Gastrocnemius medialis (tissue), 4 donors: Measurements from ENCODE around the gene ZCCHC14. TPM values are rescaled to one million over a fixed set of nuclear protein-coding genes. Genes with fewer than 3 reads are reported as not detected.
A peak's percentile ranks its signal among the peaks of the same experiment; 100 is the strongest.
"Not testable (repeated sequence)": the region's sequence is repeated elsewhere in the genome, so short reads cannot be mapped to it uniquely, and the experiment has no call there.

Source experiments
- ATAC-seq, 2 donors: fragments of 150-250 bp; one replicate each; pipeline ENCODE4 v1.9.1; 2016
- DNase-seq, 2 donors: peaks; one replicate each; pipeline ENCODE4 v3.0.0-alpha.2; 2019
- H3K27ac ChIP-seq, 4 donors: fragments of 200-600 bp; sonication (generic); 1 replicate in 1 of 4; 2 replicates in 3 of 4; pipeline ENCODE4 v1.5.1; 2016 to 2018; ENCODE audit warnings: mild to moderate bottlenecking in 2 of 4, moderate library complexity in 1 of 4
- H3K27me3 ChIP-seq, 3 donors: fragments of 200-600 bp; sonication (generic) in 2 of 3; 1 replicate in 1 of 3; 2 replicates in 2 of 3; pipeline versions ENCODE4 v1.5.1 to v1.6.0; 2016 to 2019; ENCODE audit warnings: mild to moderate bottlenecking in 1 of 3, moderate library complexity in 1 of 3
- H3K36me3 ChIP-seq, 2 donors: fragments of 200-600 bp; sonication (generic) in 1 of 2; one replicate each; pipeline ENCODE4 v1.5.1; 2017 to 2018
- H3K4me1 ChIP-seq, 2 donors: fragments of 200-600 bp; sonication (generic) in 1 of 2; one replicate each; pipeline ENCODE4 v1.5.1; 2016 to 2017; ENCODE audit warnings: mild to moderate bottlenecking in 2 of 2
- H3K4me3 ChIP-seq, 4 donors: fragments of 200-600 bp; sonication (generic) in 3 of 4; 1 replicate in 1 of 4; 2 replicates in 3 of 4; pipeline ENCODE4 v1.5.1; 2016 to 2019; ENCODE audit warnings: mild to moderate bottlenecking in 2 of 4
- H3K9me3 ChIP-seq, 3 donors: fragments of 200-600 bp; sonication (generic) in 2 of 3; 1 replicate in 1 of 3; 2 replicates in 2 of 3; pipeline ENCODE4 v1.5.1; 2016 to 2019
- CTCF ChIP-seq, 5 experiments: fragments of 450-650 bp in 3 of 5; fragments of 200-600 bp in 2 of 5; sonication (generic) in 2 of 5; IDR thresholded peaks in 4 of 5; conservative IDR thresholded peaks in 1 of 5; 1 replicate in 4 of 5; 2 replicates in 1 of 5; pipeline ENCODE4 v1.5.1; 2016 to 2019; ENCODE audit warnings: antibody characterized with exemption in 5 of 5, mild to moderate bottlenecking in 3 of 5, moderate library complexity in 3 of 5
- POLR2A ChIP-seq, 2 donors: fragments of 450-650 bp; IDR thresholded peaks; one replicate each; pipeline ENCODE4 v1.6.1; 2017; ENCODE audit warnings: antibody characterized with exemption in 2 of 2, mild to moderate bottlenecking in 2 of 2, moderate library complexity in 2 of 2
- in situ Hi-C, 4 donors: fragments of 200-750 bp; cut with MboI; loops; one replicate each; pipeline versions ENCODE4 v1.15.0 to v1.8.0; 2017; ENCODE audit warnings: low sequenced_read_pairs in 4 of 4
- intact Hi-C: fragments of 100-400 bp; cut with DNase I; formaldehyde crosslinking; loops from one replicate; pipeline ENCODE4 v1.15.1; 2023; ENCODE audit warnings: low total_unique reads
- total RNA-seq, 4 donors: library from RNA; depleted of rRNA; stranded (reverse); fragments of >200 nt; gene quantifications; one replicate each; pipeline versions ENCODE4 v1.1.0 to v1.2.3, GENCODE V29; 2016

ZCCHC14 gene
- total RNA-seq, 4 donors from 2014 or later: 8.9 to 10.7 (median 9.3) TPM

- intact Hi-C loops: no loop called here
- Histone ChIP-seq H3K4me3 (no peak overlapping the region), H3K4me1 (no peaks in the 10 kb centered on the region), H3K27me3 (no peaks in the 10 kb centered on the region), H3K36me3 (no peaks in the 10 kb centered on the region), H3K9me3 (no peaks in the 10 kb centered on the region), H3K27ac (no peak overlapping the region)
- ATAC-seq (no peak), DNase-seq (no peak)
- TF ChIP-seq POLR2A (IDR thresholded peaks at IDR 0.05) (no peak), CTCF (IDR thresholded peaks at IDR 0.05 in 4 of 5, conservative IDR thresholded peaks at IDR 0.05 in 1 of 5) (no peak)
- in situ Hi-C loops: no loop called here
Measured at GRCh38 chr16:87527055-87527724, 34.4 kb upstream of the ZCCHC14 start.

- Histone ChIP-seq H3K36me3 (no peaks in the 10 kb centered on the region), H3K27ac (no peak overlapping the region), H3K9me3 (no peaks in the 10 kb centered on the region), H3K4me3 (no peak overlapping the region), H3K27me3 (no peaks in the 10 kb centered on the region), H3K4me1 (no peaks in the 10 kb centered on the region)
- DNase-seq: no peak
- TF ChIP-seq POLR2A (IDR thresholded peaks at IDR 0.05): no peak
- no peak for TF ChIP-seq CTCF (IDR thresholded peaks at IDR 0.05 in 4 of 5, conservative IDR thresholded peaks at IDR 0.05 in 1 of 5)
- ATAC-seq: no peak
- intact Hi-C loops: no loop called here
- in situ Hi-C loops: no loop called here
Measured at GRCh38 chr16:87526238-87526947, 33.6 kb upstream of the ZCCHC14 start.

GRCh38 chr16:87525352-87525751, 32.5 kb upstream of the ZCCHC14 start:
- Histone ChIP-seq H3K27me3 (no peaks in the 10 kb centered on the region), H3K27ac (no peak overlapping the region), H3K4me1 (no peaks in the 10 kb centered on the region), H3K36me3 (no peaks in the 10 kb centered on the region), H3K4me3 (no peak overlapping the region), H3K9me3 (no peaks in the 10 kb centered on the region)
- intact Hi-C loops (no loop called here), in situ Hi-C loops (no loop called here)
- DNase-seq: no peak
- ATAC-seq: no peak
- no peak for TF ChIP-seq POLR2A (IDR thresholded peaks at IDR 0.05)
- no peak for TF ChIP-seq CTCF (IDR thresholded peaks at IDR 0.05 in 4 of 5, conservative IDR thresholded peaks at IDR 0.05 in 1 of 5)

- intact Hi-C loops: no loop called here
- no peak overlapping the region for H3K4me3 ChIP-seq
- no peak for ATAC-seq
- in situ Hi-C loops: no loop called here
- TF ChIP-seq CTCF (IDR thresholded peaks at IDR 0.05 in 4 of 5, conservative IDR thresholded peaks at IDR 0.05 in 1 of 5) (no peak), POLR2A (IDR thresholded peaks at IDR 0.05) (no peak)
- H3K4me1 ChIP-seq: no peaks in the 10 kb centered on the region
- no peak for DNase-seq
- no peaks in the 10 kb centered on the region for H3K9me3 ChIP-seq
- no peaks in the 10 kb centered on the region for H3K27me3 ChIP-seq
- H3K36me3 ChIP-seq: no peaks in the 10 kb centered on the region
- H3K27ac ChIP-seq: no peak overlapping the region
Measured at GRCh38 chr16:87524407-87524806, 31.6 kb upstream of the ZCCHC14 start.

GRCh38 chr16:87523605-87524004, 30.8 kb upstream of the ZCCHC14 start:
- intact Hi-C loops, H3K9me3 ChIP-seq, DNase-seq, H3K4me3 ChIP-seq, H3K36me3 ChIP-seq, H3K27ac ChIP-seq, H3K4me1 ChIP-seq, ATAC-seq, H3K27me3 ChIP-seq, in situ Hi-C loops: not testable (repeated sequence)

- in situ Hi-C loops: not testable (repeated sequence)
Measured at GRCh38 chr16:87521764-87522163, 28.9 kb upstream of the ZCCHC14 start.

GRCh38 chr16:87519170-87519569, 26.3 kb upstream of the ZCCHC14 start:
- in situ Hi-C loops, ATAC-seq, H3K27me3 ChIP-seq, H3K4me3 ChIP-seq, DNase-seq, H3K36me3 ChIP-seq, H3K9me3 ChIP-seq: not testable (repeated sequence)
- intact Hi-C loops: loop anchor here (2.0 kb wide), 1 partner anchor 54 kb away; no protein-coding TSS in a partner anchor
- peak overlapping the region; percentile 65 to 79 (median 74) for H3K27ac ChIP-seq
- peaks cover 12 to 14% of the 10 kb centered on the region in 2 donors for H3K4me1 ChIP-seq

More at GRCh38 chr16:87521764-87522163, 28.9 kb upstream of the ZCCHC14 start:
- H3K27me3 ChIP-seq, H3K27ac ChIP-seq, intact Hi-C loops, DNase-seq, ATAC-seq, H3K9me3 ChIP-seq, H3K36me3 ChIP-seq, H3K4me3 ChIP-seq: not testable (repeated sequence)
- H3K4me1 ChIP-seq: peaks cover 12 to 14% of the 10 kb centered on the region in 2 donors
